GM12878 (cell line): ENCODE measurements around the gene UTP4. TPM values are rescaled to one million over a fixed set of nuclear protein-coding genes. Genes with fewer than 3 reads are reported as not detected.

Experiments
- ATAC-seq: fragments of 200-7000 bp; cut with Tn5 transposase; 3 replicates; pipeline ENCODE4 v1.9.1; 2020; ENCODE audit warnings: mild to moderate bottlenecking, moderate library complexity
- BruUV-seq: library from RNA; stranded (reverse); fragments of 400-500 nt; replicated peaks from 2 replicates; lab custom pipeline; 2021; lab: Mats Ljungman, UMichigan
- CTCF ChIA-PET: fragments of 300-600 bp; sonication (Branson Sonifier 250); formaldehyde crosslinking; extraction: SDS; loops from one replicate; lab custom pipeline; 2021; ENCODE audit warnings: inconsistent platforms; lab: Yijun Ruan, JAX
- POLR2A ChIA-PET: fragments of 350-600 bp; formaldehyde crosslinking; extraction: SDS; loops from one replicate; lab custom pipeline; 2021; ENCODE audit warnings: inconsistent platforms; lab: Charles Lee
- RAD21 ChIA-PET: fragments of 300-600 bp; sonication (Branson Sonifier 250); formaldehyde crosslinking; loops from one replicate; lab custom pipeline; 2023; ENCODE audit warnings: antibody characterized with exemption; ENCODE audit not compliant: unreplicated experiment; lab: Charles Lee
- SMC1A ChIA-PET: fragments of 300-600 bp; sonication (Branson Sonifier 250); formaldehyde crosslinking; loops from one replicate; lab custom pipeline; 2023; ENCODE audit not compliant: unreplicated experiment, uncharacterized antibody; lab: Charles Lee
- DNase-seq: peaks from one replicate; pipeline ENCODE4 v3.0.0-alpha.2; 2011; ENCODE audit warnings: low read depth, low spot score
- FAIRE-seq: peaks from 3 replicates; lab custom pipeline; 2011; peaks lifted over from hg19 to GRCh38; lab: Jason Lieb, UNC
- H2AFZ ChIP-seq: 2 replicates; pipeline ENCODE4 v1.6.0; 2011; ENCODE audit warnings: low read depth, low read length, control low read depth; ENCODE audit not compliant: control insufficient read depth
- H3K27ac ChIP-seq: 2 replicates; pipeline ENCODE4 v1.5.1; 2011; ENCODE audit warnings: control low read depth; ENCODE audit not compliant: control insufficient read depth, insufficient read depth
- H3K27me3 ChIP-seq, 2 experiments: replicated peaks in 1 of 2; 2 replicates each; pipeline versions ENCODE4 v1.6.0 to v1.6.1; 2011; ENCODE audit warnings: low read length in 1 of 2; ENCODE audit not compliant: control insufficient read depth in 2 of 2, insufficient read depth in 2 of 2
- H3K36me3 ChIP-seq, 2 experiments: 2 replicates each; pipeline ENCODE4 v1.5.1; 2011; ENCODE audit warnings: low read length in 1 of 2; ENCODE audit not compliant: control insufficient read depth in 2 of 2, insufficient read depth in 2 of 2
- H3K4me1 ChIP-seq: 2 replicates; pipeline ENCODE4 v1.6.1; 2011; ENCODE audit warnings: mild to moderate bottlenecking, low read length, moderate library complexity, mixed read lengths; ENCODE audit not compliant: control insufficient read depth, insufficient read depth
- H3K4me2 ChIP-seq: 2 replicates; pipeline ENCODE4 v1.6.0; 2011; ENCODE audit warnings: control low read depth; ENCODE audit not compliant: control insufficient read depth, insufficient read depth
- H3K4me3 ChIP-seq: fragments of 200-600 bp; sonication (generic); 2 replicates; pipeline ENCODE4 v1.5.1; 2016
- H3K79me2 ChIP-seq: 2 replicates; pipeline ENCODE4 v1.6.0; 2011; ENCODE audit warnings: low read length; ENCODE audit not compliant: control insufficient read depth, insufficient read depth
- H3K9ac ChIP-seq: 2 replicates; pipeline ENCODE4 v1.8.0; 2011; ENCODE audit warnings: low read length, control low read depth, mixed read lengths; ENCODE audit not compliant: control insufficient read depth, insufficient read depth
- H3K9me3 ChIP-seq: replicated peaks from 3 replicates; pipeline ENCODE4 v1.5.1; 2011; ENCODE audit warnings: mild to moderate bottlenecking, low read length; ENCODE audit not compliant: control insufficient read depth, insufficient read depth
- H4K20me1 ChIP-seq: 2 replicates; pipeline ENCODE4 v1.6.0; 2011; ENCODE audit not compliant: control insufficient read depth, insufficient read depth
- CHD4 ChIP-seq: fragments of 200-600 bp; sonication (generic); IDR thresholded peaks from 2 replicates; pipeline ENCODE4 v1.6.1; 2016; ENCODE audit warnings: mild to moderate bottlenecking
- CREB1 ChIP-seq: IDR thresholded peaks from 2 replicates; pipeline ENCODE4 v1.6.1; 2012; ENCODE audit warnings: low read depth, mild to moderate bottlenecking, inconsistent platforms
- CREM ChIP-seq: IDR thresholded peaks from 2 replicates; pipeline ENCODE4 v1.6.1; 2014; ENCODE audit warnings: antibody characterized with exemption, low read depth
- EP300 ChIP-seq, 2 experiments: fragments of 150-350 bp in 1 of 2; IDR thresholded peaks; 2 replicates each; pipeline ENCODE4 v1.6.1; 2011 to 2012; ENCODE audit warnings: low read depth in 2 of 2, low read length in 2 of 2, borderline replicate concordance in 1 of 2, improper control_type of control experiment in 1 of 2, inconsistent platforms in 1 of 2; ENCODE audit not compliant: control insufficient read depth in 1 of 2
- IKZF1 ChIP-seq: fragments of 450-650 bp; conservative IDR thresholded peaks from 2 replicates; pipeline ENCODE4 v1.6.1; 2017; ENCODE audit warnings: antibody characterized with exemption, mild to moderate bottlenecking
- NR2F1 ChIP-seq: fragments of 450-650 bp; conservative IDR thresholded peaks from 2 replicates; pipeline ENCODE4 v1.6.1; 2017; ENCODE audit warnings: mild to moderate bottlenecking
- POLR2A ChIP-seq: IDR thresholded peaks from 2 replicates; pipeline ENCODE4 v1.6.1; 2011; ENCODE audit warnings: low read depth, mild to moderate bottlenecking, low read length
- RCOR1 ChIP-seq: conservative IDR thresholded peaks from 2 replicates; pipeline ENCODE4 v1.6.1; 2012; ENCODE audit warnings: low read depth, low read length, improper control_type of control experiment
- RUNX3 ChIP-seq: IDR thresholded peaks from 2 replicates; pipeline ENCODE4 v1.6.1; 2012; ENCODE audit warnings: low read length, inconsistent platforms
- SMAD5 ChIP-seq: IDR thresholded peaks from 2 replicates; pipeline ENCODE4 v1.6.1; 2016; ENCODE audit warnings: antibody characterized with exemption, low read depth
- ZBED1 ChIP-seq: IDR thresholded peaks from 2 replicates; pipeline ENCODE4 v1.6.1; 2016; ENCODE audit warnings: borderline replicate concordance
- ZNF24 ChIP-seq: fragments of 450-650 bp; IDR thresholded peaks from 2 replicates; pipeline ENCODE4 v1.6.1; 2017; ENCODE audit warnings: antibody characterized with exemption, mild to moderate bottlenecking
- WGBS: methylation state at CpG from one replicate; pipeline ENCODE4 v1.1.6; 2016; ENCODE audit warnings: low lambda C conversion rate; ENCODE audit not compliant: insufficient replicate concordance, insufficient coverage; ENCODE audit errors: missing lambda C conversion rate; 5-methylcytosine and 5-hydroxymethylcytosine counted together
- in situ Hi-C: fragments of 300-500 bp; cut with MboI; formaldehyde crosslinking; loops from 9 replicates; pipeline ENCODE4 v1.14.3; 2018; ENCODE audit warnings: mixed read lengths
- intact Hi-C: fragments of 100-400 bp; cut with micrococcal nuclease; formaldehyde crosslinking; loops from one replicate; pipeline ENCODE4 v1.14.2; 2022; ENCODE audit not compliant: unreplicated experiment
- polyA plus RNA-seq, 11 experiments: library from polyadenylated mRNA; depleted of rRNA in 4 of 11; unstranded in 6 of 11; stranded (reverse) in 5 of 11; fragments of >200 nt; fragmentation: Nextera tagmentation in 4 of 11; fragmentation: Illumina TruSeq in 1 of 11; extraction: Ambion mirVana in 4 of 11; extraction: Trizol in 1 of 11; gene quantifications; 1 replicate in 1 of 11; 2 replicates in 10 of 11; pipeline versions ENCODE4 v1.2.1 to v1.2.3, GENCODE V29; 2011 to 2016; ENCODE audit warnings: inconsistent platforms in 2 of 11, missing spikeins in 2 of 11, low read depth in 1 of 11
- total RNA-seq, 4 experiments: library from RNA; depleted of rRNA in 3 of 4; stranded (reverse); fragments of >200 nt in 3 of 4; fragmentation: Illumina TruSeq in 1 of 4; extraction: Trizol in 1 of 4; gene quantifications; 2 replicates each; pipeline versions ENCODE4 v1.2.1 to v1.2.3, GENCODE V29; 2013 to 2021
- TF ChIP-seq, protein P1 (sequence below): fragments of 450-650 bp; conservative IDR thresholded peaks from 2 replicates; pipeline ENCODE4 v1.6.1; 2017; ENCODE audit warnings: mild to moderate bottlenecking, moderate library complexity
- TF ChIP-seq, protein P2 (sequence below): fragments of 450-650 bp; formaldehyde crosslinking; IDR thresholded peaks from 2 replicates; pipeline ENCODE4 v1.5.0; 2022; ENCODE audit warnings: mild to moderate bottlenecking, missing genetic modification characterization

Gene UTP4
- total and polyA plus RNA-seq, 10 of the 15 experiments (the other 5 are each of a cell fraction or from before 2014, with no cell fraction given), result 32.5 to 131 (median 84.0) TPM

DNA sequence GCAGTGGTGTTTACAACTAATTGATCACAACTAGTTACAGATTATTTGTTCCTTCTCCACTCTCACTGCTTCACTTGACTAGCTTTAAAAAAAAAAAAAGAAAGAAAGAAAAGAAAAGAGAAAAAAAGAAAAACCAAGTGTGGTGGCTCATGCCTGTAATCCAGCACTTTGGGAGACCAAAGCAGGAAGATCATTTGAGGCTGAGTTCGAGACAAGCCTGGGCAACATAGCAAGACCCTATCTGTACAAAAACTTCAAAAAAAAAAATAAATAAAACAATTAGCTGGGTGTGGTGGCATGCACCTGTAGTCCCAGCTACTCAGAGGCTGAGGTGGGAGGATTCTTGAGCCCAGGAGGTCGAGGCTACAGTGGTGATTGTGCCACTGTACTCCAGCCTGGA lies 58.7 kb downstream of the UTP4 start:
- no peak overlapping the region for H3K27ac ChIP-seq
- no peaks in the 10 kb centered on the region for H3K36me3 ChIP-seq
- FAIRE-seq, result no peak
- in situ Hi-C loops (no loop called here), intact Hi-C loops (no loop called here)
- no peaks in the 10 kb centered on the region for H3K9me3 ChIP-seq
- H3K9ac ChIP-seq, result no peak overlapping the region
- ChIA-PET CTCF (interaction anchor here (1.2 kb wide), 1 partner anchor 41 kb away, joined by 5 read pairs; no protein-coding TSS in a partner anchor), RAD21 (interaction anchor here (1.6 kb wide), 1 partner anchor 41 kb away, joined by 3 read pairs; no protein-coding TSS in a partner anchor), SMC1A (interaction anchor here (1.4 kb wide), 1 partner anchor 25 kb away, joined by 8 read pairs; no protein-coding TSS in a partner anchor), POLR2A (no interaction called here)
- H3K4me1 ChIP-seq, result peaks cover 19% of the 10 kb centered on the region
- ATAC-seq, result no peak
- TF ChIP-seq SMAD5 (no peak), IKZF1 (no peak), CREM (no peak), ZBED1 (no peak), EP300 (IDR thresholded peaks at IDR 0.05; ENCODE audit: borderline replicate concordance in 1 of 2, control insufficient read depth in 1 of 2, low read depth in 2 of 2, low read length in 2 of 2) (no peak), CHD4 (no peak), NR2F1 (no peak), CREB1 (no peak), RCOR1 (no peak), ZNF24 (no peak), POLR2A (no peak), RUNX3 (no peak)
- TF ChIP-seq, protein P1, sequence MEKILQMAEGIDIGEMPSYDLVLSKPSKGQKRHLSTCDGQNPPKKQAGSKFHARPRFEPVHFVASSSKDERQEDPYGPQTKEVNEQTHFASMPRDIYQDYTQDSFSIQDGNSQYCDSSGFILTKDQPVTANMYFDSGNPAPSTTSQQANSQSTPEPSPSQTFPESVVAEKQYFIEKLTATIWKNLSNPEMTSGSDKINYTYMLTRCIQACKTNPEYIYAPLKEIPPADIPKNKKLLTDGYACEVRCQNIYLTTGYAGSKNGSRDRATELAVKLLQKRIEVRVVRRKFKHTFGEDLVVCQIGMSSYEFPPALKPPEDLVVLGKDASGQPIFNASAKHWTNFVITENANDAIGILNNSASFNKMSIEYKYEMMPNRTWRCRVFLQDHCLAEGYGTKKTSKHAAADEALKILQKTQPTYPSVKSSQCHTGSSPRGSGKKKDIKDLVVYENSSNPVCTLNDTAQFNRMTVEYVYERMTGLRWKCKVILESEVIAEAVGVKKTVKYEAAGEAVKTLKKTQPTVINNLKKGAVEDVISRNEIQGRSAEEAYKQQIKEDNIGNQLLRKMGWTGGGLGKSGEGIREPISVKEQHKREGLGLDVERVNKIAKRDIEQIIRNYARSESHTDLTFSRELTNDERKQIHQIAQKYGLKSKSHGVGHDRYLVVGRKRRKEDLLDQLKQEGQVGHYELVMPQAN, result no peak
- TF ChIP-seq, protein P2, sequence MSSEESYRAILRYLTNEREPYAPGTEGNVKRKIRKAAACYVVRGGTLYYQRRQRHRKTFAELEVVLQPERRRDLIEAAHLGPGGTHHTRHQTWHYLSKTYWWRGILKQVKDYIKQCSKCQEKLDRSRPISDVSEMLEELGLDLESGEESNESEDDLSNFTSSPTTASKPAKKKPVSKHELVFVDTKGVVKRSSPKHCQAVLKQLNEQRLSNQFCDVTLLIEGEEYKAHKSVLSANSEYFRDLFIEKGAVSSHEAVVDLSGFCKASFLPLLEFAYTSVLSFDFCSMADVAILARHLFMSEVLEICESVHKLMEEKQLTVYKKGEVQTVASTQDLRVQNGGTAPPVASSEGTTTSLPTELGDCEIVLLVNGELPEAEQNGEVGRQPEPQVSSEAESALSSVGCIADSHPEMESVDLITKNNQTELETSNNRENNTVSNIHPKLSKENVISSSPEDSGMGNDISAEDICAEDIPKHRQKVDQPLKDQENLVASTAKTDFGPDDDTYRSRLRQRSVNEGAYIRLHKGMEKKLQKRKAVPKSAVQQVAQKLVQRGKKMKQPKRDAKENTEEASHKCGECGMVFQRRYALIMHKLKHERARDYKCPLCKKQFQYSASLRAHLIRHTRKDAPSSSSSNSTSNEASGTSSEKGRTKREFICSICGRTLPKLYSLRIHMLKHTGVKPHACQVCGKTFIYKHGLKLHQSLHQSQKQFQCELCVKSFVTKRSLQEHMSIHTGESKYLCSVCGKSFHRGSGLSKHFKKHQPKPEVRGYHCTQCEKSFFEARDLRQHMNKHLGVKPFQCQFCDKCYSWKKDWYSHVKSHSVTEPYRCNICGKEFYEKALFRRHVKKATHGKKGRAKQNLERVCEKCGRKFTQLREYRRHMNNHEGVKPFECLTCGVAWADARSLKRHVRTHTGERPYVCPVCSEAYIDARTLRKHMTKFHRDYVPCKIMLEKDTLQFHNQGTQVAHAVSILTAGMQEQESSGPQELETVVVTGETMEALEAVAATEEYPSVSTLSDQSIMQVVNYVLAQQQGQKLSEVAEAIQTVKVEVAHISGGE, result no peak
- peaks cover 30% of the 10 kb centered on the region for H3K79me2 ChIP-seq
- no peaks in the 10 kb centered on the region for H3K27me3 ChIP-seq
- no TSS peak for BruUV-seq
- H4K20me1 ChIP-seq, result no peaks in the 10 kb centered on the region
- no peak for DNase-seq
- WGBS, result 80% methylated on average over 2 of the region's 2 CpGs
- no peak overlapping the region for H2AFZ ChIP-seq
- H3K4me2 ChIP-seq, result no peak overlapping the region; the same call in 1 of the 2 replicates
- H3K4me3 ChIP-seq, result no peak overlapping the region
